ENCODE measurements around the gene METTL13.

- TF ChIP-seq POLR2AphosphoS5 (IDR thresholded peaks at IDR 0.05; ENCODE audit: borderline replicate concordance, low read depth, low read length), result no peak
- TF ChIP-seq EZH2 (IDR thresholded peaks at IDR 0.05), result no peak
- TF ChIP-seq FOXP2 (optimal IDR thresholded peaks at IDR 0.05; ENCODE audit: control extremely low read depth, extremely low read length, insufficient read depth), result no peak
Observed at GRCh38 chr1:171788696-171789095, 7.2 kb downstream of the METTL13 start.

All from SK-N-MC (cell line).